Left lobe of liver (tissue), 2 donors: Measurements from ENCODE around the gene NPY4R. TPM values are rescaled to one million over a fixed set of nuclear protein-coding genes. Genes with fewer than 3 reads are reported as not detected.
"Not testable (repeated sequence)": the region's sequence is repeated elsewhere in the genome, so short reads cannot be mapped to it uniquely, and the experiment has no call there.

Experiments used
- ATAC-seq: fragments of 200-7000 bp; cut with Tn5 transposase; one replicate; pipeline ENCODE4 v1.9.1; 2020; ENCODE audit warnings: mild to moderate bottlenecking, moderate library complexity
- DNase-seq: peaks from one replicate; pipeline ENCODE4 v3.0.0-alpha.2; 2020; ENCODE audit warnings: low spot score
- total RNA-seq: library from RNA; stranded (reverse); gene quantifications from one replicate; pipeline ENCODE4 v1.2.1, GENCODE V29; 2021
- donor health status: DM: no; HTN: no; CAD: no; lungs with moderate emphysema.
- donor health status: DM: no; HTN: yes; CAD: no.

NPY4R gene
- total RNA-seq, 1 donor from 2014 or later, result not detected

DNA sequence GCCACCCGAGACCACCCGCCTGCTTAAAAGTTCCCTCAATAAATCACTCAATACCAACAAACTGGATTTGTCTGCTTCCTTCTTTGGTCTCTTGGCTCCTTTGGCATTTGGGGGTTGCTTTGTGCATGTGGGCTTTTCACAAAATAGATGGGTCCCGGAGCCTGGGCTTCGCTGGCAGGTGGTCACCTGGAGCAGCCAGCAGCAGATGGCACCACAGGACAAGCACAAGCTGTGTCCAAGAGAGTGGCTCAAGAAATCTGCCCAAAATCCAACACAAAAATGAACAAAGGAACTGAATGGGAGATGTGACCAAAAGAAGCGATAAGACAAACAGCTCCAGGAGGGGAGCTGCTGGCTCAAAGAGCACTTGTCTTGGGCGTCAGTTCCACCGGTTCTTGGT is 6.2 kb downstream of the NPY4R start:
- not testable (repeated sequence) for DNase-seq, ATAC-seq

DNA sequence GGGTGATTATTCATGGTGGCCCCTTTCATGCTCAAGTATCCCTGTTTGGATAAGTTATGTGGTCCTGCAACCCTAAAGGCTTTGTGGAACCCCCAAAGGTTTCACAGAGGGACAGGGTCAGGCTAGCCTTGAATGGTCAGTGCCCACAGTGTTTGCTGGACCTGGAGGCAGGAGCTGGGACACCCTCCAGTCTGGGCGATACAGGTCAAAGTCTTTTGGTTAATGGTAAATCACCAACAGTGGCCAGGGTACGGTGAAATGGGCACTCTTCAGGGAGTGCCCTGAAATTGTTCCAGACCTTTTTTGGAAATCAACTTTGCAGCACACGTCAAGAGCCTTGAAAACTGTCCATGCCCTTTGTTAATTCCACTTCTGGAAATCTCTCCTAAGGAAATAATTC is 8.7 kb downstream of the NPY4R start:
- not testable (repeated sequence) for DNase-seq
- peak; percentile 94 for ATAC-seq

DNA sequence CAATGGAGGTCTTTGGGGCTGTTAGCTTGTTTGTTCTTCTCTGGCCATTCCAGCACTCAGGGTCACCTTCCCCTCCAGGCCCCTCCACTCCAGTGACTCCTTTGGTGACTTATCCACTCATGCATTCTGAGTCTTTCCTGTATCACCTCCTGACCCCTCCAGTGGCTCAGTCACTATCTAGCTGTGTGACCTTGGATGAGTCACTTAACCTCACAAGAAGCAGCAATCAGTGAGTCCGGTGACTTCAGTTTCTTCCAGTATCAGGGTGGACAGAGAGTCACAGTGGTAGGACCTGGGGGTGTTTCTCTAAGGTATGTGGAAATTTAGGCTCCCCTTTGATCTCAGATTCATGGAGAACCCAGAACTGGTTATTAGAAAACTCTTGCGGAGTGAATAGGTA is 9.8 kb downstream of the NPY4R start:
- not testable (repeated sequence) for DNase-seq, ATAC-seq

DNA sequence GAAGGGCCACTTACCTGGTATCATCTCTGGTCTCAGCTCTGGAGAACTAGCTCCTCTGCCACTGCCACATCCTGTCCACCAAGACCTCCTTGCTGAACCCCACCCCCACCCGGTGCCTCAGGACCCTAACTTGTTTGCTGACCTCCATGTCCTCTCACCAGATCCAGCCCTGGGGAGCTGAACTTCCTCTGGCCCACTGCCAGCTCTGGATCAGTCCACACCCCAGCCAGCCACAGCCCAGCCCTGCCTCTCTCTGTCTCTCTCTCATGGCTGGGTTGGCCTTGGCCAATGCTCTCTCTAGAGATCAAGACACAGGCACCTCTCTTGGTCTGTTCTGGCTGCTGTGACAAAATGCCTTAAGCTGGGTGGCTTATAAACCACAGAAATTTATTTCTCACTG is 14.4 kb downstream of the NPY4R start:
- ATAC-seq, result peak; percentile 45

DNA sequence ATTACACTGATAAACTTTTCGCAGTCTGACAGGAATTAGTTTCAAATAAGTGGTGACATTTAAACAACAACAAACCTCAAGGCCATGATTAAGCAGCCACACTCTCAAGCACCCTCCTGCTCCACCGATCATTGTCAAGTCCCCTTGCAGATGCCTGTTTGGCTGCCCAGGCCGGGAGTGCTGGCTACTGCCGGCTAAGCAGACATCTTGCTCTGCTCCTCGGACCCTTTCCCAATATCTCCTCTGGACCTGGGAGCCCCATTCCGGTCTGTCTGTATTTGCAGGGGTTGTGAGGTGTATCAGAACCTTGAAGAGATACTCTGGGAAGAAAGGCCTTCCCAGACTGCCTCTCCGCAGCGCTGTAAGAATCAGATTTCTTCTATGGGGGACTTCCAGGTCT is 14.9 kb downstream of the NPY4R start:
- not testable (repeated sequence) for ATAC-seq
- DNase-seq, result peak; percentile 43

More for the DNA sequence above, 14.4 kb downstream of the NPY4R start:
- DNase-seq, result peak; percentile 44

DNA sequence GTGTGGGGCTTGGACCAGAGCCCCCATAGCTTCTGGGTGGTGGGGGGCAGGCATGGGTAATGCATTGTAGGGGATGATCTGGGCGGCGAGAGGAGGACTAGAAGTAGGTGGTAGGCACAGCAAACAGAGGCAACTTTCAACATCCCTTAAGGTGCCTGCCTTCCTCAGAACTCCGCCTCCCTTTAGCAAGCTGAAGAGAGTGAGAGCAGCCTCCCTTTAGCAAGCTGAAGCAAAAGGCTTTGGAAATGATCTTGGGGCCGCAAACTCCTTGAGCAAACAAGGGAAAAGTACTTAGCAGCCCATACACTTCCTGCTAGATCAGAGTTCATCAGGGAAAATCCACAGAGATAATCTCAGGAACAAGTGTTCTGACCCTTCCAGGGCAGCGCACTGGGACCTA is 18.3 kb downstream of the NPY4R start:
- not testable (repeated sequence) for ATAC-seq, DNase-seq

DNA sequence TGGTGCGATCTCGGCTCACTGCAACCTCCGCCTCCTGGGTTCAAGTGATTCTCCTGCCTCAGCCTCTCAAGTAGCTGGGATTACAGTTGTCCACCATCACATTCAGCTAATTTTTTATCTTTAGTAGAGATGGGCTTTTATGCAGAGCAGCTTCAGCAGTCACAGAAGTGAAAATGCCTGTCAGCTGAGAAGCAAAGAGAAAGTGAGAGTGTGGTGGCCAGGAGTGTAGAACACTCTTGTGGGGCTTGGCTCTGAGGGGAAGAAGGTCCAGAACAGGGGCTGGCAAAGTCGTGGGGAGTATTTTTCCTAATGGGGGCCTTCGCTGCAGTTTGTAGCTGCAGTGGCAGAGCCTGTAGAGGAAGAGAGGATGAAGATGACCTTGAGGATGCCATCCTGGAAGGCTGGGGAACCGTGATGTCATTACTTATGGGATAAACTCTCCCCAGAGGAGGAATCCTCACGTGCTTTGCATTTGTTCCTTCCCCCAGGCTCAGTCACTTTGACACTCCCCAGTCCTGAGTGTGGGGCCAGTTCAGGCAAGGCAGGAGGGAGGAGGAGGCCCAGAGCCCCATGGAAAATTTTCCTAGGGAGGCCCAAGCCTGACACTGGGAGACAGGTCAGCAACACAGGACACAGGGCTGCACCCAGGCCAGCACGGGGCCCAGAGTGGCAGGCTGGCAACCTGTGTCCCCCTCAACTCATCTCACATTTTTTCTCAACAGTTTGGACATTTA is 20.2 kb downstream of the NPY4R start:
- DNase-seq, ATAC-seq: not testable (repeated sequence)

DNA sequence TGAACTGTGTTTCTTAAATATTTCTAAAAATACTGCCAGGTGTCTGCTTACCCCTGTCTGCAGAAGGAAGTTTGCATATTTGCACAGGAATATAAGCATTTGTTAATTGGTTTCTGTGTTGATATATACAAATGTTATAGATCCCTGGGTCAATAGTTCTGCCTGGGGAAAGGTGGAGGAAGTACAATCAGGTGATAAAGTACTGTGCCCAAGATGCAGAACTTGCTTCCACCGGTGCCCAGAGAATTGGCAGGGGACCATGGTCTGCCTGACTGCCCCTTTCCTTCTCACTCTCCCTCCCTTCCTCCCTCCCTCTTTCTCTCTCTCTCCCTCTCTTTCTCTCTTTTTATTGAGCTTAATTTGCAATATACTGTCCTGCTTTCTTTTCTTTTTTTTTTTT is 22.3 kb downstream of the NPY4R start:
- not testable (repeated sequence) for DNase-seq, ATAC-seq

DNA sequence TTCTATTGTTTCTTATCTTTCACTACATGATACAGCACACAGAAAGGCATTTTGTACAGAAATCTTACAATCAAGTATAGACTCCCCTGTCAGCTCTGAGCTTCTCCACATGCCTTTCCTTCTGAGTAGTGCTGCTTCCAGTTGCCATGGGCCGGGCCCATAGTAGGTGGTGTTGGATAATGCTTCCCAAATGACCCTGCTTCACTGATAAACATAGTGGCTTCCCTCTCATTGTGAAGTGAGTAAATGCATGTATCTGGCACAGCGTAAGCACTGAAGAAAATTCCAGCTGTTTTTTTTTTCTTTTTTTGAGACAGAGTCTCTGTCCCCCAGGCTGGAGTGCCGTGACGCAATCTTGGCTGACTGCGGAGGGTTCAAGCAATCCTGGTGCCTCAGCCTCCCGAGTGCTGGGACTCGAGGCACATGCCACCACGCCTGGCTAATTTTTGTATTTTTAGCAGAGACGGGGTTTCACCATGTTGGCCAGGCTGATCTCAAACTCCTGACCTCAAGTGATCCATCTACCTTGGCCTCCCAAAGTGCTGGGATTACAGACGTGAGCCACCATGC is 23.0 kb downstream of the NPY4R start:
- DNase-seq, ATAC-seq: not testable (repeated sequence)

DNA sequence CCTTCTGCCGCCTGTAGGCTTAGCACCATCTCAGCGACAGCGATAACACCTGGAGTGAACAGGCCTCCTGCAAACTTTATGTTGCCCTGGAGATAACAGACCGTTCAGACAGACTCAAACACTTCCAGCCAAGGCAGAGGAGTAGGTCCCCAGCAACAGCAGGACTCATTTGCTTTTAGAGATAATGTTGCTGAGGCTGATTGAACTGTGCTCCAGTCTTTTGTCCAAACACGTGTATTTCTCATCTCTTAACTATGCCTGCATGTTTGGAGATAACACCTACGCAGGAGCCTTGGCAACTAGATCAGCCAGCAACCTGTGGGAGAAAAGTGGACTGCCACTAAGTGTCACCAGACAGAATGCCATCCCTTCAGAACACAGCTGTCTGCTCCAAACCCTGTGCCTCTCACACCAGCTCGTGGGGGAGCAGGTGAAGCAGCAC is 23.9 kb downstream of the NPY4R start:
- peak; percentile 19 for ATAC-seq
- not testable (repeated sequence) for DNase-seq

DNA sequence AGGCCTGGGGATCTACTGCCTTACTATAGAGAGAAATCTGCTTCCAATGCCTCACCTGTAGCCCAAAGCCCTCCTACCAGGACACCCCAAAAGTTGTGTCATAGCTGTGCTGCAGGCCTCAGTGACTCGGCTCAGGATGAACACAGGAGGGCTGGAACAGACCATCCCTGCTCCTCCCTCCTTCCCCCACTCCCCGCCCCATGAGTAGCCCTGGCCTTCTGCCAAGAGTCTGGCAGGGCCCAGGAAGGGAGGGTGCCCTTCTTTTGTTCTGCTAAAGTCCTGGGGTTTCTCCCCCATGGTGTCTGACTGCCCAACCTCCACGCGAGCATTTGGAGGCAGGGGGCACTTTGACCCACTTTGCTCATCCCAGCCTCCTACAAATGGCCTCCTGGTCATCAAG is 24.8 kb downstream of the NPY4R start:
- DNase-seq, ATAC-seq: not testable (repeated sequence)

DNA sequence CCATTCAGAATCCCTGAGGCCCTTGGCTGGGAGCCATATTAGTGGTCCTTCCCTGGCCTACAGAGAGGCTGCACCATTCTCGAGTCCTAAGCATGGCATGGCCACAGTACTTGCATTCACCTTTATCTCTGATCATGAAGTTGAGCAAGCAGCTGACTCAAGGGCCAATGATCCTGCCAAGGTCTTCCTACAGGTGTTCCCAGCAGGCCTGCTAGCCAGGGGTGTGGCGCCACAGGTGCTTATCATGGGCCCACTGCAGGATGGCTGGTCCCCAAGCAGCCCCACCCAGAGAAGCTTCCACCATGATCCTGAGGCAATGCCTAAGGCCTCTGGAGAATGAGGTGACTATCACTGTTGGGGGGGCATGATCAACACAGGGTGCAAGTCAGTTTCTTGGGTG is 42.2 kb downstream of the NPY4R start:
- not testable (repeated sequence) for DNase-seq, ATAC-seq

DNA sequence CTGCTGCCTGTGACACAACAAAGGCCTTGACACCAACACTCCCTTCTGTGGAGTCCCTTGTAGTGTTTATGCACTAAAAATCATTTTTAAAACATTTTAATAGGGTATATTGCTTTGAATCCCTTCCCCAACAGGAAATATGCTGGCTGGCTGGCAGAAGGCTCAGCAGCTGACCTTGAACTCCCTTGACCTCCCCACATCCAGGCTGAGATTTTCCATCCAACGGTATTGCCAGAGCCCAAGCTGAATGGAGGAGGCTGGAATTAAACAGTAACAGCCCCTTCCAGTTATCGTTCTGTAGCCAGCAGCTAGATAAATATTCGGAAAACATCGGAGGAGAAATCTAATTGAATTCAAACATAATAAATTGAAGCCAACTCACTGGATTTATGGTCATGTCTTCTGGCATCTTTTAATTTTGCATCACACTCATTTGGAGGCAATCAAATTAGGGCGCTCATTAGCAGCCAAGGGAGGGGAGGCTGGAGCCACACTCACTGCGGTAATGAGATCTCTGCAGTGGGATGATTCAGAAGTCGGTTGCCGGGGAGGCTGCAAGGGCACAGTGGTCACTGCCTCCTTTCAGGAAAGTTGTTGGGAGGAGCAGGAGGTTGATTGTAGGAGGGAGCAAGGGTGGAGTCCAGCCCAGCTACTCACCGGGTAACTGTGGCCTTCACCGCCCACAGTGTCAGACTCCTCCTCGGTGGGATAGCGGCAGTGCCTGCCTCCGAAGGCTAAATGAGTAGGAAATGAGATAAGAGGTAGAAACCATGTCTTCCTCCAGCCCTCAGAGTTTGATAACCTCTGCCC is 46.0 kb downstream of the NPY4R start:
- ATAC-seq, result peak; percentile 72

DNA sequence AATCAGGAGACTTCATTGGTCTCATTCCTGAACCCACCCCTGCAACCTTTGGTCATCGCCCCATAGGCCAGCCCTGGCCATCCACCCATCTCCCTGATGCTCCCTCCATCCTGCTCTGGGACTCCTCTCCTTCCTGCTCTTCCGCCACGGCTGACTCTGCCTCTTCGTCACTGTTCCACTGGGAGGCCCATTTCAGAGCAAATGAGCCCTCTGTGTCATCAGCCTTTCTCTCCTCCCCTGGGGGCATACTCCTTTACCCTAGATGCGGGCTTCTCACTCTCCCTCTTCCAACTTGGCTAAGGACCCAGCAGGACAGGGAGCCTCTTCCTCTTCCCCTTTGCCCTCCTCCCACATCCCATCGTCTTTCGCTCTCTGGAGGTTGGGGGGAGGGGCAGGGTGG is 47.5 kb downstream of the NPY4R start:
- not testable (repeated sequence) for DNase-seq, ATAC-seq

More for the DNA sequence above, 46.0 kb downstream of the NPY4R start:
- not testable (repeated sequence) for DNase-seq

DNA sequence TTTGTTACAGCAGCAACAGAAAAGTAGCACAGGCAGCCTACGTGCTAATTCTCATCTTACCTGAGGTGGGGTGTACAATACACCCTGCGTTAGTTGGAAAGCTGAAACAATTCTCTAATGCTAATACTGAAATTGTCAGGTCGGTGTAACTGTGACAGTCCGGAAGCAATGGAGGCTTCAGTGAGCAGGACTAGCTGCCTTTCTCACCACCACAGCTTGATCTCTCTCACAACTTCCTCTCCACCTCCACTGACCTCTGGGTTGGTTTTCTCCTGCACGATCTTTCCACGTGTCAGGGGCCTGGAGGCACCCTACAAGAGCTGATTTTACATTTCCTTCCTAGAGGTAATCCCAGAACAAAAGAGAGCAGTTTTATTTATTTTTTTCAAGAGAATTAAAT is 50.5 kb downstream of the NPY4R start:
- DNase-seq, ATAC-seq: not testable (repeated sequence)

DNA sequence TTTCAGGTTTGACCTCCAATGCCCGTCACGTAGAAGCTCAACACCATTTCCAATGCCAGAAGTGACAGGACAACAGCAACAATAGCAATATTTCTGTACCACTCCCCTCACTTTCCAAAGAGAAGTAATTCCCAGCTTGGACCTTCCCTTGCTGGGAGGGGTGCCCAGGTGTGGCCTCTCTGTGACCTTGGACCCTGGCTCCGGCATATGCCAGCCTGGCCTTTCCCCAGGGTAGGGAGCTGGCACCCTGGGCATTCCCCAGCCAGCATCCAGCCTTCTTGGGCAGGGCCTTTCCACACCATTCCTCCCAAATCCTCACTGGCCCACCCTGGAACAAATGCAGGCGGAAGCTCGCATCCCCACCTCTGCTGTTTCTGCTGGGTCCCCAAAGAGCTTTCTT is 53.1 kb downstream of the NPY4R start:
- not testable (repeated sequence) for DNase-seq
- peak; percentile 55 for ATAC-seq

DNA sequence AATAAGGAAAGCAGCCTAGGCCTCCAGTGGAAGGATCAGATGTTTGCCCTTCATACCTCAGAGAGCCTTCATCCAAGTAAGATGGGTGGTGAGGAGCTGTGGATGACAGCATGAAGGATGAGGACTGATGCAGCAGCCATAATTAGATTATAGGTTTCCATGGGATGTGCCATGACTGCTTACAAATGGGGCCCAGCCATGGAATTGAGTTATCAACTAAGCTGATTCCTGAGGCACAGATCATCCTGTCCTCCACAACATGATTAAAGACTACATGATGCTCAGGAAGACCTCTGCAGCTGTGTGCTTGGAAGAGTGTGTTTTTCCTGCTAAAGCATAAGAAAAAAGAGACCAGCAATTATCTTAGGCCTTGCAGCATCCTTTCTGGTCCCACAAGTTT is 54.6 kb downstream of the NPY4R start:
- DNase-seq, ATAC-seq: not testable (repeated sequence)
